GM12874 (cell line): ENCODE measurements around the gene PAQR5.

Source experiments
- TF ChIP-seq, protein P1 (sequence below): IDR thresholded peaks from 2 replicates; pipeline ENCODE4 v1.5.1; 2011; ENCODE audit warnings: low read depth, mild to moderate bottlenecking, control low read depth, low read length, moderate library complexity; ENCODE audit not compliant: insufficient read depth

The PAQR5 gene

DNA sequence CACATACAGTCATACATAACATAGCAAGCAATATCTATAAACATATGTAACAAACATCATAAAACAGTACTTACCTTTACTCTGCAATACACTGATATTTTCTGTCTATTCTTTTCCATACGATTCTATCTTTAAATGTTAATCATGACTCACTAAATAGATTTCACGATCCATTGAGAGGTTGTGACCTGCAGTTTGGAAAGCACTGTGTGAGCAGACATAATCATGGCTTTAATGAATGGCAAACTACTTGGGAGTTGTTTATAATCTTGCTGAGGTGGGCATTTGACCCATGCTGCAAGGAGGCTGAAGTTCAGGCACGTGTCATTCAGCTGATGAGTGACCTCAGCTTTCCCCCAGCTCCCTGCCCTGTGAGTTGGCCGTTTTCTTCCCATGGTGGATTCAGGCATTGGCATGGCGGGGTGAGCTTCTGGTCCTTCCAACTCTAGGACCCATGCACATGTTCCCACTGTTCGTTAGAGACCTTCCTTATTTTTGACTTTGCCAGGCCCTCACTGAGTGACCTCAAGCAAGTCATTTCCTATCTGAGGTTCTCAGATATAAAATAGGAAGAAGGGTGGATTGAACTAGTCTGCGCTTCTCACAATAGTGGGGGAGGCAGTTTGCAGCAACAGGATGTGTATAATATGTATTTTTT is 41.7 kb downstream of the PAQR5 start:
- TF ChIP-seq, protein P1, sequence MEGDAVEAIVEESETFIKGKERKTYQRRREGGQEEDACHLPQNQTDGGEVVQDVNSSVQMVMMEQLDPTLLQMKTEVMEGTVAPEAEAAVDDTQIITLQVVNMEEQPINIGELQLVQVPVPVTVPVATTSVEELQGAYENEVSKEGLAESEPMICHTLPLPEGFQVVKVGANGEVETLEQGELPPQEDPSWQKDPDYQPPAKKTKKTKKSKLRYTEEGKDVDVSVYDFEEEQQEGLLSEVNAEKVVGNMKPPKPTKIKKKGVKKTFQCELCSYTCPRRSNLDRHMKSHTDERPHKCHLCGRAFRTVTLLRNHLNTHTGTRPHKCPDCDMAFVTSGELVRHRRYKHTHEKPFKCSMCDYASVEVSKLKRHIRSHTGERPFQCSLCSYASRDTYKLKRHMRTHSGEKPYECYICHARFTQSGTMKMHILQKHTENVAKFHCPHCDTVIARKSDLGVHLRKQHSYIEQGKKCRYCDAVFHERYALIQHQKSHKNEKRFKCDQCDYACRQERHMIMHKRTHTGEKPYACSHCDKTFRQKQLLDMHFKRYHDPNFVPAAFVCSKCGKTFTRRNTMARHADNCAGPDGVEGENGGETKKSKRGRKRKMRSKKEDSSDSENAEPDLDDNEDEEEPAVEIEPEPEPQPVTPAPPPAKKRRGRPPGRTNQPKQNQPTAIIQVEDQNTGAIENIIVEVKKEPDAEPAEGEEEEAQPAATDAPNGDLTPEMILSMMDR, result no peak

DNA sequence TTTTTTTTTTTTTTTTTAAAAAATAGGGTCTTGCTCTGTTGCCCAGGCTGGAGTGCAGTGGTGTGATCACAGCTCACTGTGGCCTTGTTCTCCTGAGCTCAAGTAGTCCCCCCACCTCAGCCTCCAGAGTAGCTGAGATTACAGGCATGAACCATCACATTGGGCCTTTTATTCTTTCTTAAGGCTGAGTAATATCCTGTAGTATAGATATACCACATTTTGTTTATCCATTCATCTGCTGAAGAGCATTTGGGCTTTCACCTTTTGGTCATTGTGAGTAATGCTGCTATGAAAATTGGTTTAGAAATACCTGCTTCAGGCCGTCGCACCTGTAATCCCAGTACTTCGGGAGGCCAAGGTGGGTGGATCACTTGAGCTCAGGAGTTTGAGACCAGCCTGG is 42.6 kb downstream of the PAQR5 start:
- TF ChIP-seq, protein P1, result no peak

DNA sequence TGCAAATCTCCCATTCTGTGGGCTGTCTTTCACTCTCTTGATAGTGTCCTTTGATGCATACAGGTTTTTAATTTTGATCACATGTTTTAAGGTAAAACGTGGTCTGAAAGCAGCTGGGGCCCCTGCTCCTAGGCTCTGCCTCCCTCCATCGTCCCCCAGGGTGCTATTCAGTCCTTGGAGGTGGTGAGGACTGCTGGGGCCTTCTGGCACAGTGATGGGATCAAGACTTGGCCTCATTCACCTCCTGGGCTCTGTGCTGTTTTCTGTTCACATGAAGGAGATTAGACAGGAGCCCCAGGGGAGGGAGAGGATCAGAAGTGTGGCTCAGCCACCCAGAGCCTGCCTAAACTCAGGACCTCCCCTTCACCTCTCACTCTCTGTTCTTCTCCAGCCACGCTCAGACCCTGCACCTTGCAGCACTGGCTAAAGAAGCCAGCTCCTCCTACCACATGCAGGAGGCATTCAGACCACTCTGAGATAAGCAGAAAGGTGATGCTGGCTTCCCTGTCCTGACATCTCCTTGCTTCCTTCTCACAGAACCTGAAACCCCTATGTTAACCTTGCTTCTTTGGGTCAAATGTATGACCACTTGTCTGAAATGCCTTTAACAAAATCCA is 43.9 kb downstream of the PAQR5 start:
- TF ChIP-seq, protein P1, result no peak

DNA sequence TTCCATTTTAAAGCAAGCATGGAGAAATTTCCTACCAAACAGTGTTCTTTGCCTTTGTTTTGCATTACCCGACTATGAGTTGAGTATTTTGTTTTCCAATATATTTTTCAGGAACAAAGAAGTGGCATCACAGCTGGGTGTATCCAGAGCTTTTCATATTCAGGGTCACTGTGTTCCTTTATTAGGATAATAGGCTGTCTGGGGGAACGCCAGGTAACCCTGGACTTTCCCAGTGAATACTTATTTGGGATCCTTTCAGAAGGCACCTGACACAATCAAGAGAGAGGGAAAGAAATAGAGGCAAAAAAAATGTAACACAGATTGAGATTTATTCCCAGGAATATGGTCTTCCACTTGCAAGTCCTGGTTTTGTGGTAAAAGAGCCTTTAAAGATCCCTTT is 44.4 kb downstream of the PAQR5 start:
- TF ChIP-seq, protein P1, result no peak

DNA sequence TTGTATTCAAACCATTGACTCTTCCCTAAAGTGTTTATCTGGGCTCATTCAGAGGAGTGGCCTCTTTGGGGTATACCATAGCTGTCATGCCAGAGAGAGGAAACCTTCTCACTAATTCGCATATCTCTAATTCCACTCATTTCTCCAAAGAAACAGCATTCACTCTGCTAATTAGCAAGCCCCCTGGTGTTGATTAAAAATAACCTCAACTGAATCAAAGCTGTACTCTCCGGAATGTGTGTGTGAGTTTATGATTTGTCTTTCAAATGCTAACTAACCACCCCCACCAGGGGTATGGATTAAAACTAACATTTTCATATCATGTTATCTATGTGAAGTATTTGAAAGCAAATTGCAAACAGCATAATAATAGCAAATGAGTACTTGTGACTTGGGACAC is 45.5 kb downstream of the PAQR5 start:
- TF ChIP-seq, protein P1, result no peak

DNA sequence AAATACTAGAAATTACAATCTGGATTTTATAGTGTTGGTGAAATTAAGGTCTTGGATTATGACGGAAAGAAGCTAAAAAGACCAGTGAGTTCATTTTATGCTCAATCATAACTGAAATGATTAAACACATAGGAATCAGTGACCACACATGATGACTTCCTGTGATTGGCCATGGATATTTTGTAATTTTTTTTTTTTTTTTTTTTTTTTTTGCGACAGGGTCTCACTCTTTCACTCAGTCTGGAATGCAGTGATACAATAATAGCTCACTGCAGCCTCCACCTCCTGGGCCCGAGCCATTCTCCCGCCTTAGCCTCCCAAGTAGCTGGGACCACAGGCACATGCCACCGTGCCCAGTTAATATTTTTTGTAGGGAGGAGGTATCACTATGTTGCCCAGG is 47.4 kb downstream of the PAQR5 start:
- TF ChIP-seq, protein P1, result no peak

DNA sequence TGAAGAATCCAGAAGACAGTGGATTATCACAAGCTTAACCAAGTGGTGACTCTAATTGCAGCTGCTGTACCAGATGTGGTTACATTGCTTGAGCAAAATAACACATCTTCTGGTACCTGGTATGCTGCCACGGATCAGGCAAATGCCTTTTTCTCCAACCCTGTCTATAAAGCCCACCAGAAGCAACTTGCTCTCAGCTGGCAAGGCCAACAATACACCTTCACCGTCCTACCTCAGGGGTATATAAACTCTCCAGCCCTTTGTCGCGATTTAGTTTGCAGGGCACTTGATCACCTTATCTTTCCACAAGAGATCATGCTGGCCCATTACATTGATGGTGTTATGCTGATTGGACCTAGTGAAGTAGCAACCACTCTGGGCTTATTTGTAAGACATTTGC is 52.6 kb downstream of the PAQR5 start:
- TF ChIP-seq, protein P1, result no peak
